B cell (primary cell): ENCODE measurements around the gene NLGN4X.

ENCODE experiments used
- EZH2 ChIP-seq: IDR thresholded peaks from 2 replicates; pipeline ENCODE4 v1.6.1; 2012; ENCODE audit warnings: borderline replicate concordance, low read depth, mild to moderate bottlenecking, moderate library complexity, low read length; ENCODE audit not compliant: insufficient read depth, poor library complexity, severe bottlenecking
- TF ChIP-seq, protein P1 (sequence below): fragments of 200-600 bp; IDR thresholded peaks from one replicate; pipeline ENCODE4 v1.8.0; 2022; ENCODE audit warnings: antibody characterized with exemption, mild to moderate bottlenecking

DNA sequence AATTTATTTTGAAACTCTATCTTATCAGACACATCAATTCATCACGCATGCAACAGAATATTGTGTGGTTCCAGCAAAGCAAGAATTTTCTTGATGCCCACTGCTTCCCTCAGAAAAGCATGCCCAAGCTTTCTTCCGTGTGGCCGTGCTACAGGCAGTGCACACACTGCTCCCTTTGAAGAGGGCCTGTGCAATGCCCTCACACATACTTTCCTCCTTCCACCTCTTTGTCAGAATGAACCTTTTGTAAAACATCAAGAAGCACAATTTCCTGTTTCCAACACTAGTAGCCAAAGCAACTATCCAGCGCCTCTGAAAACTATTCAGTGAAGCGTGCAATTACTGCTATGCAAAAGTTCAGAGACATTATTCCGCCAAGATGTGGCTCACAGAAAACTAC, 201.7 kb downstream of the NLGN4X start:
- TF ChIP-seq, protein P1, sequence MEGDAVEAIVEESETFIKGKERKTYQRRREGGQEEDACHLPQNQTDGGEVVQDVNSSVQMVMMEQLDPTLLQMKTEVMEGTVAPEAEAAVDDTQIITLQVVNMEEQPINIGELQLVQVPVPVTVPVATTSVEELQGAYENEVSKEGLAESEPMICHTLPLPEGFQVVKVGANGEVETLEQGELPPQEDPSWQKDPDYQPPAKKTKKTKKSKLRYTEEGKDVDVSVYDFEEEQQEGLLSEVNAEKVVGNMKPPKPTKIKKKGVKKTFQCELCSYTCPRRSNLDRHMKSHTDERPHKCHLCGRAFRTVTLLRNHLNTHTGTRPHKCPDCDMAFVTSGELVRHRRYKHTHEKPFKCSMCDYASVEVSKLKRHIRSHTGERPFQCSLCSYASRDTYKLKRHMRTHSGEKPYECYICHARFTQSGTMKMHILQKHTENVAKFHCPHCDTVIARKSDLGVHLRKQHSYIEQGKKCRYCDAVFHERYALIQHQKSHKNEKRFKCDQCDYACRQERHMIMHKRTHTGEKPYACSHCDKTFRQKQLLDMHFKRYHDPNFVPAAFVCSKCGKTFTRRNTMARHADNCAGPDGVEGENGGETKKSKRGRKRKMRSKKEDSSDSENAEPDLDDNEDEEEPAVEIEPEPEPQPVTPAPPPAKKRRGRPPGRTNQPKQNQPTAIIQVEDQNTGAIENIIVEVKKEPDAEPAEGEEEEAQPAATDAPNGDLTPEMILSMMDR, result no peak
- no peak for TF ChIP-seq EZH2
